ENCODE data around the gene RIPK4.

RIPK4 gene

GRCh38 chr21:41763398-41763931 is 3.4 kb downstream of the RIPK4 start:
- Histone ChIP-seq H3K27me3 (ENCODE audit: control insufficient read depth in 3 of 3, insufficient read depth in 3 of 3, low read depth in 1 of 3, low read length in 3 of 3) (peaks cover 24 to 94% (median 68%) of the 10 kb centered on the region in 3 experiments), H2BK12ac (ENCODE audit: low read length) (no peak overlapping the region), H2BK15ac (ENCODE audit: low read length) (no peak overlapping the region), H3K36me3 (replicated peaks in 1 of 2; ENCODE audit: control insufficient read depth in 2 of 2, insufficient read depth in 2 of 2, low read length in 2 of 2) (no peaks in the 10 kb centered on the region), H3K18ac (ENCODE audit: low read length) (peak overlapping the region; percentile 31), H2BK120ac (ENCODE audit: low read depth, low read length) (no peak overlapping the region), H3K79me1 (ENCODE audit: low read depth, low read length) (no peaks in the 10 kb centered on the region), H3K9me3 (replicated peaks in 1 of 2; ENCODE audit: control insufficient read depth in 2 of 2, insufficient read depth in 1 of 2, low read depth in 1 of 2, low read length in 2 of 2) (peaks cover 0 to 3% of the 10 kb centered on the region in 2 donors), H2AFZ (ENCODE audit: low read length) (no peak overlapping the region), H3K4ac (ENCODE audit: low read length) (no peak overlapping the region), H2BK5ac (ENCODE audit: low read length) (no peak overlapping the region), H3K4me1 (ENCODE audit: control insufficient read depth in 2 of 2, insufficient read depth in 1 of 2, low read depth in 1 of 2, low read length in 2 of 2) (peaks cover 23 to 26% of the 10 kb centered on the region in 2 donors), H3K4me2 (ENCODE audit: insufficient read depth, low read length, poor library complexity, severe bottlenecking) (no peak overlapping the region), H3K23ac (ENCODE audit: low read depth, low read length, poor library complexity) (no peak overlapping the region), H2AK5ac (ENCODE audit: low read depth, low read length) (peak overlapping the region; percentile 73), H3K14ac (ENCODE audit: low read length) (no peak overlapping the region), H4K8ac (ENCODE audit: low read depth, low read length) (no peak overlapping the region), H3K9ac (ENCODE audit: low read depth, low read length, poor library complexity) (no peak overlapping the region), H3K4me3 (ENCODE audit: low read length in 2 of 2) (no peak overlapping the region), H4K91ac (ENCODE audit: low read depth, low read length, poor library complexity) (no peak overlapping the region), H3K27ac (replicated peaks; ENCODE audit: low read length) (no peak overlapping the region)
- no CpG with 5 or more reads among the region's 21 CpGs for WGBS, 2 donors (ENCODE audit: extremely low coverage in 2 of 2, insufficient read length in 2 of 2, insufficient replicate concordance in 1 of 2)
- no peak for DNase-seq (ENCODE audit: low spot score)

- H3K27me3 ChIP-seq (ENCODE audit: control insufficient read depth in 3 of 3, insufficient read depth in 3 of 3, low read depth in 1 of 3, low read length in 3 of 3) = peaks cover 20 to 90% (median 61%) of the 10 kb centered on the region in 3 experiments
- WGBS, 2 donors (ENCODE audit: extremely low coverage in 2 of 2, insufficient read length in 2 of 2, insufficient replicate concordance in 1 of 2) = no CpG with 5 or more reads among the region's 16 CpGs
- H2BK120ac ChIP-seq (ENCODE audit: low read depth, low read length) = no peak overlapping the region
- no peak overlapping the region for H3K9ac ChIP-seq (ENCODE audit: low read depth, low read length, poor library complexity)
- H3K4me3 ChIP-seq (ENCODE audit: low read length in 2 of 2) = no peak overlapping the region
- peak overlapping the region; percentile 34 for H3K4me2 ChIP-seq (ENCODE audit: insufficient read depth, low read length, poor library complexity, severe bottlenecking)
- no peak overlapping the region for H2AK5ac ChIP-seq (ENCODE audit: low read depth, low read length)
- no peak overlapping the region for H3K23ac ChIP-seq (ENCODE audit: low read depth, low read length, poor library complexity)
- no peak overlapping the region for H2AFZ ChIP-seq (ENCODE audit: low read length)
- H3K18ac ChIP-seq (ENCODE audit: low read length) = peak overlapping the region; percentile 46
- no peak overlapping the region for H2BK5ac ChIP-seq (ENCODE audit: low read length)
- no peak for DNase-seq (ENCODE audit: low spot score)
- H3K9me3 ChIP-seq (replicated peaks in 1 of 2; ENCODE audit: control insufficient read depth in 2 of 2, insufficient read depth in 1 of 2, low read depth in 1 of 2, low read length in 2 of 2) = peaks cover 0 to 3% of the 10 kb centered on the region in 2 donors
- no peaks in the 10 kb centered on the region for H3K36me3 ChIP-seq (replicated peaks in 1 of 2; ENCODE audit: control insufficient read depth in 2 of 2, insufficient read depth in 2 of 2, low read length in 2 of 2)
- H4K91ac ChIP-seq (ENCODE audit: low read depth, low read length, poor library complexity) = no peak overlapping the region
- no peak overlapping the region for H3K14ac ChIP-seq (ENCODE audit: low read length)
- H3K4me1 ChIP-seq (ENCODE audit: control insufficient read depth in 2 of 2, insufficient read depth in 1 of 2, low read depth in 1 of 2, low read length in 2 of 2) = peaks cover 21 to 25% of the 10 kb centered on the region in 2 donors
- no peak overlapping the region for H2BK15ac ChIP-seq (ENCODE audit: low read length)
- no peak overlapping the region for H3K27ac ChIP-seq (replicated peaks; ENCODE audit: low read length)
- H3K79me1 ChIP-seq (ENCODE audit: low read depth, low read length) = no peaks in the 10 kb centered on the region
- H2BK12ac ChIP-seq (ENCODE audit: low read length) = no peak overlapping the region
- no peak overlapping the region for H3K4ac ChIP-seq (ENCODE audit: low read length)
- H4K8ac ChIP-seq (ENCODE audit: low read depth, low read length) = no peak overlapping the region
Measured at GRCh38 chr21:41762753-41763152, 4.1 kb downstream of the RIPK4 start.

DNA sequence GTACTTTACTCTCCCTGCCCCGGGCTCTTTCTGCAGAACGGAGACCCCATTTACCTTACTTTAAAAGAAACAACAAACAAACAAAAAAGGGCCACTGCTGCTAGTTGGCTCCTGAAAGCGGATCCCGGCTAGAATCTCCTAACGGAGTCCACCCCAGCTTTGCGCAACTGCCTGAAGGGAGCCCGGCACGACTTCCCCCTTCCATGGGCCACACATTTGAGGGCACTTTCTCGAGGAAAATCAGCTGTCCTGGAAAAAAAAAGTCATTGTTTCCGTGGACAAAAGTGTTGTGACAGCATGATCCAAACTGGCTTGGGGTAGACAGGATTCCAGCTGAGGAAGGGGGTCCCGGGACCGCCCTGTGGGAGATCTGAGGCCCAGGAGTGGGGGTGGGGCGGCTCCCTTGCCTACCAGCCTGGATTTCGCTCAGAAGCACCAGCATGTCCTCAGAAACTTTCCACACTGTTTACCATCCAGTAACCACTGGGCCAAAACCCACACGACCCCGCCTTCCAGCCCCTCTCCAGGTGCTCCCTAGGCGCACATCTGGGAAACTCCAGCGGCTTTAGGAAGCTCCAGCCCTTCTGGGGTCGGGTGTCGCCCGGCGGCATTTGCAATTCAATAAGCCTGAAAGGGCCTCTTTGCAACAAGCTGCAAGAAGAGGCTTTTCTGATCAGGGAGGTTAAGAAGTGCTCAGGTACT is 4.8 kb downstream of the RIPK4 start:
- peak overlapping the region; percentile 68 for H3K18ac ChIP-seq (ENCODE audit: low read length)
- H2BK5ac ChIP-seq (ENCODE audit: low read length) = no peak overlapping the region
- H3K4me2 ChIP-seq (ENCODE audit: insufficient read depth, low read length, poor library complexity, severe bottlenecking) = peak overlapping the region; percentile 85
- peak overlapping the region; percentile 53 for H2AFZ ChIP-seq (ENCODE audit: low read length)
- no peak overlapping the region for H3K4ac ChIP-seq (ENCODE audit: low read length)
- no peak overlapping the region for H4K8ac ChIP-seq (ENCODE audit: low read depth, low read length)
- no peak overlapping the region for H3K14ac ChIP-seq (ENCODE audit: low read length)
- H3K36me3 ChIP-seq (replicated peaks in 1 of 2; ENCODE audit: control insufficient read depth in 2 of 2, insufficient read depth in 2 of 2, low read length in 2 of 2) = no peaks in the 10 kb centered on the region
- H3K23ac ChIP-seq (ENCODE audit: low read depth, low read length, poor library complexity) = no peak overlapping the region
- H3K27me3 ChIP-seq (ENCODE audit: control insufficient read depth in 3 of 3, insufficient read depth in 3 of 3, low read depth in 1 of 3, low read length in 3 of 3) = peaks cover 20 to 84% (median 55%) of the 10 kb centered on the region in 3 experiments
- no peak overlapping the region for H3K27ac ChIP-seq (replicated peaks; ENCODE audit: low read length)
- no peaks in the 10 kb centered on the region for H3K79me1 ChIP-seq (ENCODE audit: low read depth, low read length)
- H2BK15ac ChIP-seq (ENCODE audit: low read length) = no peak overlapping the region
- no peak for DNase-seq (ENCODE audit: low spot score)
- H3K4me3 ChIP-seq (ENCODE audit: low read length in 2 of 2) = peak overlapping the region; percentile 26 to 67
- no peak overlapping the region for H3K9ac ChIP-seq (ENCODE audit: low read depth, low read length, poor library complexity)
- no CpG with 5 or more reads among the region's 22 CpGs for WGBS, 2 donors (ENCODE audit: extremely low coverage in 2 of 2, insufficient read length in 2 of 2, insufficient replicate concordance in 1 of 2)
- no peak overlapping the region for H2BK120ac ChIP-seq (ENCODE audit: low read depth, low read length)
- H3K9me3 ChIP-seq (replicated peaks in 1 of 2; ENCODE audit: control insufficient read depth in 2 of 2, insufficient read depth in 1 of 2, low read depth in 1 of 2, low read length in 2 of 2) = peaks cover 0 to 3% of the 10 kb centered on the region in 2 donors
- no peak overlapping the region for H4K91ac ChIP-seq (ENCODE audit: low read depth, low read length, poor library complexity)
- H2AK5ac ChIP-seq (ENCODE audit: low read depth, low read length) = no peak overlapping the region
- H2BK12ac ChIP-seq (ENCODE audit: low read length) = no peak overlapping the region
- H3K4me1 ChIP-seq (ENCODE audit: control insufficient read depth in 2 of 2, insufficient read depth in 1 of 2, low read depth in 1 of 2, low read length in 2 of 2) = peaks cover 21 to 25% of the 10 kb centered on the region in 2 donors

- Histone ChIP-seq H3K18ac (ENCODE audit: low read length) (no peak overlapping the region), H2AK5ac (ENCODE audit: low read depth, low read length) (no peak overlapping the region), H3K23ac (ENCODE audit: low read depth, low read length, poor library complexity) (no peak overlapping the region), H3K79me1 (ENCODE audit: low read depth, low read length) (no peaks in the 10 kb centered on the region), H3K9me3 (replicated peaks in 1 of 2; ENCODE audit: control insufficient read depth in 2 of 2, insufficient read depth in 1 of 2, low read depth in 1 of 2, low read length in 2 of 2) (peaks cover 0 to 3% of the 10 kb centered on the region in 2 donors), H3K4me2 (ENCODE audit: insufficient read depth, low read length, poor library complexity, severe bottlenecking) (peak overlapping the region; percentile 85), H4K8ac (ENCODE audit: low read depth, low read length) (no peak overlapping the region), H2BK120ac (ENCODE audit: low read depth, low read length) (no peak overlapping the region), H3K4me1 (ENCODE audit: control insufficient read depth in 2 of 2, insufficient read depth in 1 of 2, low read depth in 1 of 2, low read length in 2 of 2) (peaks cover 21 to 25% of the 10 kb centered on the region in 2 donors), H3K14ac (ENCODE audit: low read length) (no peak overlapping the region), H2AFZ (ENCODE audit: low read length) (peak overlapping the region; percentile 53), H2BK5ac (ENCODE audit: low read length) (no peak overlapping the region), H3K4me3 (ENCODE audit: low read length in 2 of 2) (peak overlapping the region; percentile 8 to 67), H3K36me3 (replicated peaks in 1 of 2; ENCODE audit: control insufficient read depth in 2 of 2, insufficient read depth in 2 of 2, low read length in 2 of 2) (no peaks in the 10 kb centered on the region), H3K9ac (ENCODE audit: low read depth, low read length, poor library complexity) (no peak overlapping the region), H4K91ac (ENCODE audit: low read depth, low read length, poor library complexity) (no peak overlapping the region), H3K4ac (ENCODE audit: low read length) (no peak overlapping the region), H3K27ac (replicated peaks; ENCODE audit: low read length) (no peak overlapping the region), H3K27me3 (ENCODE audit: control insufficient read depth in 3 of 3, insufficient read depth in 3 of 3, low read depth in 1 of 3, low read length in 3 of 3) (peaks cover 17 to 77% (median 48%) of the 10 kb centered on the region in 3 experiments), H2BK12ac (ENCODE audit: low read length) (no peak overlapping the region), H2BK15ac (ENCODE audit: low read length) (no peak overlapping the region)
- no CpG with 5 or more reads among the region's 22 CpGs for WGBS, 2 donors (ENCODE audit: extremely low coverage in 2 of 2, insufficient read length in 2 of 2, insufficient replicate concordance in 1 of 2)
- DNase-seq (ENCODE audit: low spot score) = no peak
Measured at GRCh38 chr21:41761211-41761933, 5.5 kb downstream of the RIPK4 start.
